Measurements from ENCODE around the gene SCP2.

The SCP2 gene

DNA sequence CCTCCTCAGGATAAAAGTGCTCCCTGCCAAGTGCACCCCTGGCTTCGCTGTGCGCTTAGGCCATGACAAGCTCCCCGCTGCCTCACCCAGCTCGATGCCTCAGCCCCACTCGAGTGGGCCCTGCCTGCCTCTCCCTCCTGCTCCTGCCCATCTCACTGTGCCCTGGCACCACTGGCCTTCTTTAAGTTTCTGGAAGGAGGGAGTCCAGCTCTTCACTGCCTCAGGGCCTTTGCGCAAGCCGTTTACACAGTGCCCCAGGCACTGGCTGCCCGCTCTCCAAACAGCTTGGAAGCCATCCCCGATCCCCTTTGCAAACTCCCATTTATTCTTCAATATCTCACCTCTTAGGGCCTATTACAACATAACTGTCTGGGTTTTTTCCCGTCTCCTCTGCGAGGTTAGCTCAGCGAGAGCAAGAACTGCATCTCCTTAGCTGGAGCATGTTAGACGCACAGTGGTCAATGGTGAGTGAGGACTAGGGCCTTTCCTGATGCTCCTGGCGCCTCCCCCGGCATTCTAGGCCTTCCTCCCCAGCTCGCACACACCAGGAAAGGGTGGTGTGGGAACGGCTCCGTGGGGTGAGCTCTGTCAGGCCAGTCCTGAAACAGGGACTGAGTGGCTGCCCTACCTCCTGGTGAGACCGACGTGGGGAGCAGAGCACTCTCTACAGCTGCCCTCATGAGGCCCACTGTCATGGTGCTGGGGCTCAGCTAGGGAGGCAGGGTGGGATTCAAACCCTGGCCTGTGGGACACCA, 166.9 kb downstream of the SCP2 start:
- DNase-seq (ENCODE audit: low read depth in 1 of 2, low spot score in 1 of 2) = no peak

DNA sequence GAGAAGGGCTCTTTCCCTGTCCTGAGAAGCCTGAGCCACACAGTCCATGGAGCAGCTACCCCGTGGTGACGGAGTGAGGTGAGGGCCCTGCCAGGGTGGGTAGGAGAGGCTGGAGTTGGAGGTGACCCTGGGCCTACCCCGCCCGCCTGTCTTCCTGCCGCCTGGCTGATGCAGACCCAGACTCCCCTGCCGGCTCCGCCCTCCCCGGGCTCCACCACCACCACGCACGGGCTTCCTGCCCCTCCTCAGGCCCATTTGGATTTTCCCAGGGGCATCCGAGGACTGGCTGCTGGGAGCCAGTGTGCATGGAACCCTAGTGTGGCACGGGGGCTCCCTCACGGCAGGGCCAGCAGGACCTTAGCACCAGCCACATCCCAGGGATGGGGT, 167.4 kb downstream of the SCP2 start:
- no peak for DNase-seq (ENCODE audit: low read depth in 1 of 2, low spot score in 1 of 2)
